Neural cell (in vitro differentiated cells): Measurements from ENCODE around the gene DOK6. TPM values are rescaled to one million over a fixed set of nuclear protein-coding genes. Genes with fewer than 3 reads are reported as not detected.

Experiments
- H2AFZ ChIP-seq: fragments of 200-600, 300-800 bp; sonication (generic), shearing (Covaris generic); 2 replicates; pipeline ENCODE4 v1.6.0; 2014; ENCODE audit warnings: low read depth, mild to moderate bottlenecking, antibody characterized with exemption, low read length, moderate library complexity
- H3F3A ChIP-seq: fragments of 200-600 bp; shearing (Covaris generic); 2 replicates; pipeline ENCODE4 v1.6.1; 2016; ENCODE audit warnings: mild to moderate bottlenecking, moderate library complexity, mixed read lengths, antibody characterized with exemption, low read length; ENCODE audit not compliant: insufficient read depth, poor library complexity, severe bottlenecking
- H3K27ac ChIP-seq: fragments of 200-600, 300-800 bp; sonication (generic), shearing (Covaris generic); 2 replicates; pipeline ENCODE4 v1.5.1; 2014; ENCODE audit warnings: mild to moderate bottlenecking, low read length, moderate library complexity
- H3K27me3 ChIP-seq: fragments of 300-800, 200-600 bp; sonication (generic), shearing (Covaris generic); 2 replicates; pipeline ENCODE4 v1.6.0; 2014; ENCODE audit warnings: mild to moderate bottlenecking, low read depth, low read length, moderate library complexity; ENCODE audit not compliant: insufficient read depth
- H3K36me3 ChIP-seq: fragments of 300-800, 200-600 bp; sonication (generic), shearing (Covaris generic); 2 replicates; pipeline ENCODE4 v1.5.1; 2014; ENCODE audit warnings: mild to moderate bottlenecking, antibody characterized with exemption, low read length, moderate library complexity; ENCODE audit not compliant: insufficient read depth
- H3K4me2 ChIP-seq: fragments of 300-800, 200-600 bp; sonication (generic), shearing (Covaris generic); 2 replicates; pipeline ENCODE4 v1.6.0; 2014; ENCODE audit warnings: mild to moderate bottlenecking, low read length
- H3K4me3 ChIP-seq: fragments of 300-800, 200-600 bp; sonication (generic), shearing (Covaris generic); 2 replicates; pipeline ENCODE4 v1.5.1; 2014; ENCODE audit warnings: mild to moderate bottlenecking, low read length, moderate library complexity
- H3K79me2 ChIP-seq: fragments of 200-600 bp; shearing (Covaris generic); replicated peaks from 2 replicates; pipeline ENCODE4 v1.6.0; 2014; ENCODE audit warnings: mild to moderate bottlenecking, low read length, moderate library complexity; ENCODE audit not compliant: insufficient read depth
- H3K9ac ChIP-seq: fragments of 300-800, 200-600 bp; sonication (generic), shearing (Covaris generic); 2 replicates; pipeline ENCODE4 v1.6.1; 2016; ENCODE audit warnings: mild to moderate bottlenecking, low read length, mixed read lengths
- H3K9me2 ChIP-seq: fragments of 200-600 bp; shearing (Covaris generic); 2 replicates; pipeline ENCODE4 v1.6.1; 2016; ENCODE audit warnings: mild to moderate bottlenecking, low read length, mixed read lengths; ENCODE audit not compliant: insufficient read depth
- H3K9me3 ChIP-seq: fragments of 200-600, 300-800 bp; sonication (generic), shearing (Covaris generic); 2 replicates; pipeline ENCODE4 v1.6.1; 2016; ENCODE audit warnings: mild to moderate bottlenecking, mixed run types, low read length, moderate library complexity, mixed read lengths
- H4K20me1 ChIP-seq: fragments of 200-600 bp; shearing (Covaris generic); 2 replicates; pipeline ENCODE4 v1.6.1; 2016; ENCODE audit warnings: mild to moderate bottlenecking, mixed run types; ENCODE audit not compliant: insufficient read depth
- EP300 ChIP-seq: fragments of 450-650 bp; conservative IDR thresholded peaks from 2 replicates; pipeline ENCODE4 v1.6.1; 2014; ENCODE audit warnings: antibody characterized with exemption, mild to moderate bottlenecking, moderate library complexity; ENCODE audit not compliant: poor library complexity, severe bottlenecking
- EZH2 ChIP-seq: fragments of 200-600, 300-800 bp; shearing (Covaris generic), sonication (generic); IDR thresholded peaks from 2 replicates; pipeline ENCODE4 v1.6.1; 2014; ENCODE audit warnings: antibody characterized with exemption, low read length, borderline replicate concordance, mild to moderate bottlenecking; ENCODE audit not compliant: insufficient read depth, poor library complexity, severe bottlenecking
- MXI1 ChIP-seq: fragments of 450-650 bp; conservative IDR thresholded peaks from 2 replicates; pipeline ENCODE4 v1.6.1; 2014; ENCODE audit warnings: antibody characterized with exemption, mild to moderate bottlenecking; ENCODE audit not compliant: poor library complexity, severe bottlenecking
- POLR2AphosphoS5 ChIP-seq: IDR thresholded peaks from 2 replicates; pipeline ENCODE4 v1.6.1; 2012
- RAD21 ChIP-seq: fragments of 450-650 bp; conservative IDR thresholded peaks from 2 replicates; pipeline ENCODE4 v1.6.1; 2014; ENCODE audit warnings: antibody characterized with exemption, mild to moderate bottlenecking, moderate library complexity
- SMC3 ChIP-seq: fragments of 450-650 bp; conservative IDR thresholded peaks from 2 replicates; pipeline ENCODE4 v1.6.1; 2014; ENCODE audit warnings: antibody characterized with exemption, mild to moderate bottlenecking, moderate library complexity; ENCODE audit not compliant: poor library complexity
- TAF1 ChIP-seq: IDR thresholded peaks from 2 replicates; pipeline ENCODE4 v1.6.1; 2012; ENCODE audit warnings: low read depth
- polyA plus RNA-seq: library from polyadenylated mRNA; depleted of rRNA; stranded (reverse); fragments of >200 nt; gene quantifications from 2 replicates; pipeline ENCODE4 v1.2.3, GENCODE V29; 2014
- TF ChIP-seq, protein P1 (sequence below): fragments of 450-650 bp; IDR thresholded peaks from 2 replicates; pipeline ENCODE4 v1.5.1; 2014; ENCODE audit warnings: antibody characterized with exemption, mild to moderate bottlenecking, moderate library complexity; ENCODE audit not compliant: poor library complexity, severe bottlenecking
- TF ChIP-seq, protein P2 (sequence below): IDR thresholded peaks from 2 replicates; pipeline ENCODE4 v1.6.1; 2012; ENCODE audit warnings: borderline replicate concordance

Gene DOK6
- polyA plus RNA-seq, 1 donor from 2014 or later: 9.7 TPM

DNA sequence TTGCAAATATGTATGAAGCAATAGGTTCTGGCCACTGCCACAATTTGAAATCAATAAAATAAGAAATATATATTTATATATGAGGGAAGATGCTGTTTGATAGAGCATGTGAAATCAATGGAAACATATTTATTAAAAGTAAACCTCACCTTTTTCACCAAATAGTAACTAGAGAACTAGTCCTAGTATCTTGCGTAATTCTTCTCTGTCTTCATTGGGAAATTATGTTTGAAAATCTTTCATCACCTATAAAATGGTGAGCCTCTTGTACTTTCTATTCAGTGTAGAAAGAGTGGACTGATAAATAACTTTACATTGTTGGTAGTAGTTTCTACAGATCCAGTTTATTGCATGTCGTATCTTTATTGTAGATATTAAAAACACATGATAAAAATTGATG lies 444.0 kb downstream of the DOK6 start:
- H3K27me3 ChIP-seq: no peaks in the 10 kb centered on the region
- no peak overlapping the region for H3K4me3 ChIP-seq
- no peaks in the 10 kb centered on the region for H3K9me3 ChIP-seq
- H2AFZ ChIP-seq: no peak overlapping the region
- H4K20me1 ChIP-seq: no peaks in the 10 kb centered on the region
- no peak overlapping the region for H3K4me2 ChIP-seq
- TF ChIP-seq EP300 (no peak), RAD21 (no peak), EZH2 (no peak), POLR2AphosphoS5 (no peak), MXI1 (no peak), SMC3 (no peak), TAF1 (no peak)
- TF ChIP-seq, protein P1, sequence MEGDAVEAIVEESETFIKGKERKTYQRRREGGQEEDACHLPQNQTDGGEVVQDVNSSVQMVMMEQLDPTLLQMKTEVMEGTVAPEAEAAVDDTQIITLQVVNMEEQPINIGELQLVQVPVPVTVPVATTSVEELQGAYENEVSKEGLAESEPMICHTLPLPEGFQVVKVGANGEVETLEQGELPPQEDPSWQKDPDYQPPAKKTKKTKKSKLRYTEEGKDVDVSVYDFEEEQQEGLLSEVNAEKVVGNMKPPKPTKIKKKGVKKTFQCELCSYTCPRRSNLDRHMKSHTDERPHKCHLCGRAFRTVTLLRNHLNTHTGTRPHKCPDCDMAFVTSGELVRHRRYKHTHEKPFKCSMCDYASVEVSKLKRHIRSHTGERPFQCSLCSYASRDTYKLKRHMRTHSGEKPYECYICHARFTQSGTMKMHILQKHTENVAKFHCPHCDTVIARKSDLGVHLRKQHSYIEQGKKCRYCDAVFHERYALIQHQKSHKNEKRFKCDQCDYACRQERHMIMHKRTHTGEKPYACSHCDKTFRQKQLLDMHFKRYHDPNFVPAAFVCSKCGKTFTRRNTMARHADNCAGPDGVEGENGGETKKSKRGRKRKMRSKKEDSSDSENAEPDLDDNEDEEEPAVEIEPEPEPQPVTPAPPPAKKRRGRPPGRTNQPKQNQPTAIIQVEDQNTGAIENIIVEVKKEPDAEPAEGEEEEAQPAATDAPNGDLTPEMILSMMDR: no peak
- TF ChIP-seq, protein P2, sequence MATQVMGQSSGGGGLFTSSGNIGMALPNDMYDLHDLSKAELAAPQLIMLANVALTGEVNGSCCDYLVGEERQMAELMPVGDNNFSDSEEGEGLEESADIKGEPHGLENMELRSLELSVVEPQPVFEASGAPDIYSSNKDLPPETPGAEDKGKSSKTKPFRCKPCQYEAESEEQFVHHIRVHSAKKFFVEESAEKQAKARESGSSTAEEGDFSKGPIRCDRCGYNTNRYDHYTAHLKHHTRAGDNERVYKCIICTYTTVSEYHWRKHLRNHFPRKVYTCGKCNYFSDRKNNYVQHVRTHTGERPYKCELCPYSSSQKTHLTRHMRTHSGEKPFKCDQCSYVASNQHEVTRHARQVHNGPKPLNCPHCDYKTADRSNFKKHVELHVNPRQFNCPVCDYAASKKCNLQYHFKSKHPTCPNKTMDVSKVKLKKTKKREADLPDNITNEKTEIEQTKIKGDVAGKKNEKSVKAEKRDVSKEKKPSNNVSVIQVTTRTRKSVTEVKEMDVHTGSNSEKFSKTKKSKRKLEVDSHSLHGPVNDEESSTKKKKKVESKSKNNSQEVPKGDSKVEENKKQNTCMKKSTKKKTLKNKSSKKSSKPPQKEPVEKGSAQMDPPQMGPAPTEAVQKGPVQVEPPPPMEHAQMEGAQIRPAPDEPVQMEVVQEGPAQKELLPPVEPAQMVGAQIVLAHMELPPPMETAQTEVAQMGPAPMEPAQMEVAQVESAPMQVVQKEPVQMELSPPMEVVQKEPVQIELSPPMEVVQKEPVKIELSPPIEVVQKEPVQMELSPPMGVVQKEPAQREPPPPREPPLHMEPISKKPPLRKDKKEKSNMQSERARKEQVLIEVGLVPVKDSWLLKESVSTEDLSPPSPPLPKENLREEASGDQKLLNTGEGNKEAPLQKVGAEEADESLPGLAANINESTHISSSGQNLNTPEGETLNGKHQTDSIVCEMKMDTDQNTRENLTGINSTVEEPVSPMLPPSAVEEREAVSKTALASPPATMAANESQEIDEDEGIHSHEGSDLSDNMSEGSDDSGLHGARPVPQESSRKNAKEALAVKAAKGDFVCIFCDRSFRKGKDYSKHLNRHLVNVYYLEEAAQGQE: no peak
- no peaks in the 10 kb centered on the region for H3K79me2 ChIP-seq
- H3K9ac ChIP-seq: no peak overlapping the region
- H3F3A ChIP-seq: no peaks in the 10 kb centered on the region
- H3K36me3 ChIP-seq: no peaks in the 10 kb centered on the region
- H3K27ac ChIP-seq: no peak overlapping the region
- H3K9me2 ChIP-seq: no peaks in the 10 kb centered on the region

DNA sequence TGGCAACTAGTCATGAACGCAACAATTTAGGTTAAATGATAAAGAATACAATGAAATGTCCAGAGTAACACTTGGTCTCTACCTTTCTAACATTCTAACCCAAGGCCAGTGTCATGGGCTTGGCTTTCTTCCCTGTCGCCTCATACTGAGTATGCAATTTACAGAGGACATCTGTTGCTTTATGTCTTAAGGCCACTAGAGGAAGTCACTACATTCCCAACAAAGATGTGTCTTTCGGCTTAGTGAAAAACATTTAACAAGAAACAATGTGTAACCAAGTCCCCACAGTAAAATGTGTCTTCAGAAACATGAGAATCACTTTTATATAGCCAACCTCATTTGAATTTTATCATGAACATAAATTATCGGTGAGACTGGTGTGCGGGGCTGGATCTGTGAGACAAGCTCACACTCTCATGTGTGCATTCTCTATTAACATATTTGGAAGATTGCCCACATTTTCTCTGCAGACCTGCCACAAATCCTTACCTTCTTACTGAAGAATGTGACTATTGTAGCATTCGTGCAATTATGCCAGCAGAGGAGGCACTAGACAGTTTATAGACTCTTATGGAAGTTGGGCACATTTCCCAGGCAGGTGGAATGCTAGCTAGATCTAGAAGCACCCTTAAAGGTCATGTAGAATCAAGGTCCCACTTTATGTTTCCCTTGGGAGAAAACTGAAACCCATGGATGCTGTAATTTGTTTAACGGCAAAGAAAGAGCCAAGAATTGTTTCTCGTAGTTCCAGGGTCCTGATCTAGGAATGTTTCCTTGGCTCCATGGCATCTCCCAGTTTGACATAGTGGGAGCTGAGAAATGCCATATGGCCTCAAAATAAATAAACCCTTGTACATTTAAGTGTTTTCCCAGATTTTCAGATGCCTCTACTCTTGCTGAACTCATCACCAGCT lies 445.2 kb downstream of the DOK6 start:
- H4K20me1 ChIP-seq: no peaks in the 10 kb centered on the region
- H2AFZ ChIP-seq: no peak overlapping the region
- H3K79me2 ChIP-seq: no peaks in the 10 kb centered on the region
- H3K4me2 ChIP-seq: no peak overlapping the region
- H3F3A ChIP-seq: no peaks in the 10 kb centered on the region
- H3K27me3 ChIP-seq: no peaks in the 10 kb centered on the region
- no peaks in the 10 kb centered on the region for H3K9me2 ChIP-seq
- H3K36me3 ChIP-seq: no peaks in the 10 kb centered on the region
- no peak overlapping the region for H3K9ac ChIP-seq
- TF ChIP-seq EP300: no peak
- no peak for TF ChIP-seq RAD21
- TF ChIP-seq SMC3: no peak
- no peaks in the 10 kb centered on the region for H3K9me3 ChIP-seq
- no peak overlapping the region for H3K4me3 ChIP-seq
- H3K27ac ChIP-seq: no peak overlapping the region
